GM20000 (cell line): ENCODE measurements around the gene GRHL1.

Experiments
- DNase-seq: peaks from one replicate; pipeline ENCODE4 v3.0.0; 2012; ENCODE audit warnings: low spot score
- CTCF ChIP-seq: IDR thresholded peaks from 2 replicates; pipeline ENCODE4 v1.5.1; 2012; ENCODE audit warnings: mild to moderate bottlenecking, control low read depth; ENCODE audit errors: extremely low read depth, missing control alignments

Gene GRHL1

DNA sequence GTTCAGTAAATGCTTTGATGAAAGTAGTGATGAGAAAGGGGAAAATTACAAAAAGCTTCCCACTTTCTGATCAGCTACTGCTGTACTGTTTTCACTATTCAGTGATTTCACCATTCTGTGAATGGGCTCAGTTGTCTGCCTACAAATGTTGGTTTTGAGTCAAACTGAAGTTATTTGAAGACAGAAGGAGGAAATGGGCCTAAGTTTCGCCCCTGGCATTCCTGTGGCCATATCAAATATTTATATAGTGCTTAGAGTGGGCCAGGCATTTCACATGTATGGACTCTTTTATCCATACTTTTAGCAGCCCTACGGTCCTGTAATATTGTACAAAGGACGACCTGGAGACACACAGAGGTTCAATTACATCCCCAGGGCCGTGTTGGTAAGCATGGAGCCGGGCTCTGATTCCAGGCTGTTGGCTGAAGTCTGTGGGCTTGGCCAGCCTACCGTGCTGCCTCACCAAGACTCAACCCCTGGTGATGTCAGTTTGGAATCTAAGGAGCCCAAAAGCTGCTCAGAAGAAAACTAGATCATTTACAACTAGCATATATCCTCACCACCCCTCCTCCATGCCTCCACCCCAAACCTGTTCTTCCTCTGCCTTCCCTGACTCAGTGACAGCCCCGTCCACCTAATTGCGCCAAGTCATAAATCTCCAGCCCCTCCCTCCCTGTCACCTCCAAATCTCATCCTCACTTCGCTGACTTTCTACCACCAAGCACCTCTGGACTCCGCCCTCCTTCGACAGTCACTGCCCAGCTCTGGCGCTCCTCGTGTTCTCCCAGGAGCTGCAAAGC is 10.1 kb upstream of the GRHL1 start:
- DNase-seq, result no peak
- no peak for TF ChIP-seq CTCF

DNA sequence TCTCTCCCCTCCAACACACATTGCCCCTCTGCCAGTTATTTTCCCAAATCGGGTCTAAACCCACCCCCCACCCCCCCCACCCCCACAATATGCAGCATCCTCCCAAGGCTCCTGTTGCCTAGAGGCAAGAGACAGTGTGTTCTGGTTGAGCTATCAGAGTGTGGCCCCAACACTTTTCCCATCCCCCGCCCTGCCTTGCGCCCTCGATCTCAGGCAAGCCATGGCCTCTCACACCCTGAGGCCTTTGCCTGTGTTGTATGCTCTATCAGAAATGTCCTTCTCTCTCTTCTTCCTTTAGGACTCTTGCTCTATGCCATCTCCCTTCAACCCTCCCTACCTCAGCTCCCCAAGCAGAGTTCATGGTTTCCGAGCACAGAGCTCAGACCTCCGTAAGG is 9.5 kb upstream of the GRHL1 start:
- no peak for TF ChIP-seq CTCF
- DNase-seq, result no peak

DNA sequence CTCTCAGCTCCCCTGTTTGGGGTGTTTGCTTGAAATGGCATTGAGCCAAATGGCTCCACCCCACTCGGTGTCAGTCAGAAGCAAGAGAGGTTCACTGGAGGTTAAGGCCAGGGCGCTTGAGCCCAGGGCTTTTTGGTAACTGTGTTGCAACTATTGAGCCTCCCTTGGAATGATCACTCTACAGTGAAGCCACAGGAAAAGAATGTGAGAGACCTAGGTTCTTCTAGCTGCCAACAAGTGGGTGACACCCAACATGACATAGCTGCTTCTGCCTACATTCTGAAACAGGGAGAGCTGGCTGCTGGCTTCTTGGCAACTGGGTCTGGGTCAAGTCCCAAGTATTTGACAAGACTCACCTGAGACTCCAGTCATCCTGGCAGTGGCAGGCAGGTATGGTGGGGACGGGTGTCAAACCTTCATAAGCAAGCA is 7.1 kb upstream of the GRHL1 start:
- TF ChIP-seq CTCF, result no peak
- DNase-seq, result no peak

DNA sequence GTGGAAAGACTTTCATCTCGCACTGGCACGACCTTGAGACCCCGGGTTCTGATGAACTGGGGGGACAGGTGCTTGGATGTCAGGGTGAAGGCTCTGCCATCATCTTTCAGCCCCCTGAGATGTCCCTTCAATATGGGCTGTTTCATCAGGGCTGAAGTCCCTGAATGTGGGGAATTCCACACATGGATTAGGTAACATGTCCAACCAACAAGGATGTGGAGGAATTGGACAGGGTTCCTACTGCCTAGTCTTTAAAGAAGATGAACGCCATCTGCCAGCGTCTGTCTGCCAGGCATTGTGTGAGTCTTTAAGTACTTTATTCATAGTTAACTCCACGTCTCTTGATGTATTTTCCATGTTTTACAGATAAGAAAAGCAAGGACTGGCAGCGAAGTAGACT is 5.9 kb upstream of the GRHL1 start:
- DNase-seq, result no peak
- no peak for TF ChIP-seq CTCF

GRCh38 chr2:9946076-9946475 is 5.4 kb upstream of the GRHL1 start:
- no peak for DNase-seq
- no peak for TF ChIP-seq CTCF

DNA sequence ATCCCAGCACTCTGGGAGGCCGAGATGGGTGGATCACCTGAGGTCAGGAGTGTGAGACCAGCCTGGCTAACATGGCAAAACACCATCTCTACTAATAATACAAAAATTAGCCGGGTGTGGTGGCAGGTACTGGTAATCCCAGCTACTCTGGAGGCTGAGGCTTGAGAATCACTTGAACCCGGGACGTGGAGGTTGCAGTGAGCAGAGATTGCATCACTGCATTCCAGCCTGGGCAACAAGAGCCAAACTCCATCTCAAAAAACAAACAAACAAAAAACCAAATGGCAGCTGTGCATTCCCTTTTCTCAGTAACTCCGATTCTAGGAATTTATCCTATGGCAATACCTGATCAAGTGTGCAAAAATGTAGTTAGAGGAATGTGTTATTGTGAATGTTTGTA is 4.7 kb upstream of the GRHL1 start:
- DNase-seq, result no peak
- TF ChIP-seq CTCF, result no peak

GRCh38 chr2:9948721-9949120 is 2.8 kb upstream of the GRHL1 start:
- DNase-seq, result no peak
- no peak for TF ChIP-seq CTCF
